Spleen (tissue), 11 donors: ENCODE data around the gene COBL. TPM values are rescaled to one million over a fixed set of nuclear protein-coding genes. Genes with fewer than 3 reads are reported as not detected.

ENCODE experiments used
- DNase-seq: peaks from one replicate; pipeline ENCODE4 v3.0.0-alpha.2; 2020
- H3K27ac ChIP-seq, 8 donors: fragments of 200-600 bp; sonication (generic) in 7 of 8; 1 replicate in 4 of 8; 2 replicates in 4 of 8; pipeline versions ENCODE4 v1.5.0 to v1.8.0; 2016 to 2021; ENCODE audit warnings: inconsistent platforms in 4 of 8, mild to moderate bottlenecking in 4 of 8, moderate library complexity in 1 of 8
- H3K27me3 ChIP-seq, 7 donors: fragments of 200-600 bp; sonication (generic) in 6 of 7; replicated peaks in 1 of 7; 1 replicate in 4 of 7; 2 replicates in 3 of 7; pipeline versions ENCODE4 v1.5.0 to v1.8.0; 2016 to 2021; ENCODE audit warnings: inconsistent platforms in 3 of 7, mild to moderate bottlenecking in 1 of 7
- H3K36me3 ChIP-seq, 6 donors: fragments of 200-600 bp; sonication (generic) in 5 of 6; 1 replicate in 4 of 6; 2 replicates in 2 of 6; pipeline versions ENCODE4 v1.5.0 to v1.8.0; 2016 to 2021; ENCODE audit warnings: inconsistent platforms in 2 of 6
- H3K4me1 ChIP-seq, 6 donors: fragments of 200-600 bp; sonication (generic) in 5 of 6; 1 replicate in 3 of 6; 2 replicates in 3 of 6; pipeline versions ENCODE4 v1.5.0 to v1.8.0; 2016 to 2021; ENCODE audit warnings: inconsistent platforms in 3 of 6
- H3K4me3 ChIP-seq, 8 donors: fragments of 200-600 bp; sonication (generic) in 7 of 8; 1 replicate in 4 of 8; 2 replicates in 4 of 8; pipeline versions ENCODE4 v1.5.0 to v1.8.0; 2016 to 2021; ENCODE audit warnings: inconsistent platforms in 4 of 8, mild to moderate bottlenecking in 4 of 8, moderate library complexity in 2 of 8
- H3K9me3 ChIP-seq, 8 donors: fragments of 200-600 bp; sonication (generic) in 7 of 8; 1 replicate in 4 of 8; 2 replicates in 4 of 8; pipeline versions ENCODE4 v1.5.0 to v1.8.0; 2016 to 2021; ENCODE audit warnings: inconsistent platforms in 4 of 8
- CTCF ChIP-seq, 11 experiments: fragments of 200-600 bp in 7 of 11; fragments of 450-650 bp in 4 of 11; sonication (generic) in 4 of 11; IDR thresholded peaks in 8 of 11; conservative IDR thresholded peaks in 3 of 11; 1 replicate in 7 of 11; 2 replicates in 4 of 11; pipeline versions ENCODE4 v1.4.0 to v1.8.0; 2016 to 2021; ENCODE audit warnings: antibody characterized with exemption in 11 of 11, inconsistent platforms in 4 of 11, mild to moderate bottlenecking in 1 of 11
- POLR2A ChIP-seq, 3 donors: fragments of 450-650 bp; IDR thresholded peaks; one replicate each; pipeline ENCODE4 v1.5.1; 2017; ENCODE audit warnings: antibody characterized with exemption in 3 of 3, mild to moderate bottlenecking in 1 of 3
- POLR2AphosphoS5 ChIP-seq, 3 donors: sonication (generic); formaldehyde crosslinking; IDR thresholded peaks; one replicate each; pipeline ENCODE4 v1.5.1; 2017; ENCODE audit warnings: antibody characterized with exemption in 3 of 3
- WGBS, 5 donors: extraction: QIAGEN DNeasy Blood & Tissue Kit in 3 of 5; methylation state at CpG; one replicate each; pipeline versions ENCODE4 v1.1.5 to v1.1.7; 2013 to 2018; 5-methylcytosine and 5-hydroxymethylcytosine counted together
- intact Hi-C: fragments of 100-400 bp; cut with DNase I; formaldehyde crosslinking; loops from one replicate; pipeline ENCODE4 v1.15.0; 2023; ENCODE audit warnings: low total_unique reads
- polyA plus RNA-seq, 3 donors: library from polyadenylated mRNA; stranded (reverse); fragments of 200-250 nt; gene quantifications; one replicate each; pipeline ENCODE4 v1.2.1, GENCODE V29; 2013
- total RNA-seq, 7 donors: library from RNA; depleted of rRNA in 3 of 7; stranded (reverse); fragments of >200 nt in 3 of 7; fragmentation: NEBNext Ultra II Directional in 4 of 7; extraction: Animal tissue kit (Norgen Biotek cat#: 25700) in 4 of 7; gene quantifications; one replicate each; pipeline versions ENCODE4 v1.1.0 to v1.2.1, GENCODE V29; 2016 to 2021
- donor health status: healthy with polysubstance abuse.
- donor health status: DM: no; HTN: no; CAD: no; lungs with moderate emphysema.
- donor health status: DM: no; HTN: no; CAD: no.
- donor health status: Bipolar disorder and iron deficiency.
- donor health status: healthy.
- donor health status: DM: no; HTN: no; CAD: no.
- donor health status: DM: yes; HTN: yes; CAD: no.

COBL gene
- total and polyA plus RNA-seq, 10 donors = 0.09 to 0.80 (median 0.57) TPM; not detected in 1

GRCh38 chr7:51318886-51319579 is 2.4 kb upstream of the COBL start:
- intact Hi-C loops = no loop called here
- no peak for DNase-seq
- peaks cover 0 to 24% (median 18%) of the 10 kb centered on the region in 6 donors for H3K4me1 ChIP-seq
- no peak overlapping the region for H3K4me3 ChIP-seq
- no peak overlapping the region for H3K27ac ChIP-seq
- H3K9me3 ChIP-seq = no peaks in the 10 kb centered on the region
- peaks cover 0 to 66% (median 22%) of the 10 kb centered on the region in 7 donors for H3K27me3 ChIP-seq
- H3K36me3 ChIP-seq = no peaks in the 10 kb centered on the region
- 71 to 81% (median 75%) methylated on average over 6 of the region's 6 CpGs for WGBS, 5 donors
- TF ChIP-seq CTCF (IDR thresholded peaks at IDR 0.05 in 8 of 11, conservative IDR thresholded peaks at IDR 0.05 in 3 of 11) (no peak), POLR2AphosphoS5 (IDR thresholded peaks at IDR 0.05) (no peak), POLR2A (IDR thresholded peaks at IDR 0.05) (no peak)

GRCh38 chr7:51318001-51318400 is 1.4 kb upstream of the COBL start:
- Histone ChIP-seq H3K27ac (no peak overlapping the region), H3K36me3 (no peaks in the 10 kb centered on the region), H3K9me3 (no peaks in the 10 kb centered on the region), H3K4me1 (peaks cover 0 to 24% (median 18%) of the 10 kb centered on the region in 6 donors), H3K27me3 (peaks cover 0 to 66% (median 22%) of the 10 kb centered on the region in 7 donors), H3K4me3 (no peak overlapping the region)
- TF ChIP-seq CTCF (IDR thresholded peaks at IDR 0.05 in 8 of 11, conservative IDR thresholded peaks at IDR 0.05 in 3 of 11) (no peak), POLR2A (IDR thresholded peaks at IDR 0.05) (no peak), POLR2AphosphoS5 (IDR thresholded peaks at IDR 0.05) (no peak)
- intact Hi-C loops = no loop called here
- DNase-seq = no peak
- 83 to 91% (median 88%) methylated on average over 9 of the region's 9 CpGs for WGBS, 5 donors

DNA sequence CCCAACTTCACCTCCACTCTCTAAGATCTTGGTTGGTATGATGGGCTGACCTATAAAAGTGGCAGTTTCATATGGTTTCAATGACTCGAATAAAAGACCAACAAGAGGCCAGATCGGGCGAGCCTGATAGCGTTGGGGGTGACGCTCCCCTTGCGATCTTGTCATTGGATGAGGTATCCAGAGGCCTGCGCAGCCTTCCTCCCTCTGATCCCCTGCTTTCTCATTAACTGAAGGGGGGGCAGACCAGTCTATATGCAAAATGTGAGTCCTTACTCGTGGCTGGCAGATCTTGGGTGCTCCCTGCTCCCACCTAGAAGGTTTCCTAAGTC is 937 bp upstream of the COBL start:
- H3K4me1 ChIP-seq = peaks cover 0 to 24% (median 18%) of the 10 kb centered on the region in 6 donors
- no peak overlapping the region for H3K4me3 ChIP-seq
- no peaks in the 10 kb centered on the region for H3K36me3 ChIP-seq
- DNase-seq = no peak
- 20 to 48% (median 38%) methylated on average over 3 to 8 of the region's 8 CpGs for whole genome bisulfite sequencing, 5 donors
- H3K9me3 ChIP-seq = no peaks in the 10 kb centered on the region
- no peak overlapping the region for H3K27ac ChIP-seq
- TF ChIP-seq CTCF (IDR thresholded peaks at IDR 0.05 in 8 of 11, conservative IDR thresholded peaks at IDR 0.05 in 3 of 11) (no peak), POLR2AphosphoS5 (IDR thresholded peaks at IDR 0.05) (no peak), POLR2A (IDR thresholded peaks at IDR 0.05) (no peak)
- intact Hi-C loops = no loop called here
- H3K27me3 ChIP-seq = peaks cover 0 to 66% (median 22%) of the 10 kb centered on the region in 7 donors

GRCh38 chr7:51316262-51316665 is 345 bp downstream of the COBL start:
- peak overlapping the region in 7 of 8 donors; percentile 35 to 66 (median 39) for H3K4me3 ChIP-seq
- H3K27me3 ChIP-seq = peaks cover 0 to 61% (median 22%) of the 10 kb centered on the region in 7 donors
- no peaks in the 10 kb centered on the region for H3K36me3 ChIP-seq
- no peak overlapping the region for H3K27ac ChIP-seq
- intact Hi-C loops = no loop called here
- TF ChIP-seq POLR2A (IDR thresholded peaks at IDR 0.05) (no peak), CTCF (IDR thresholded peaks at IDR 0.05 in 8 of 11, conservative IDR thresholded peaks at IDR 0.05 in 3 of 11) (no peak), POLR2AphosphoS5 (IDR thresholded peaks at IDR 0.05) (no peak)
- no peak for DNase-seq
- no peaks in the 10 kb centered on the region for H3K9me3 ChIP-seq
- 0 to 2% (median 2%) methylated on average over 15 to 46 of the region's 46 CpGs for WGBS, 5 donors
- H3K4me1 ChIP-seq = peaks cover 0 to 24% (median 18%) of the 10 kb centered on the region in 6 donors
